Sigmoid colon (tissue), 3 donors: ENCODE results near the gene SLC8A1.

Experiments
- CTCF ChIP-seq, 4 experiments: fragments of 450-650 bp in 3 of 4; fragments of 200-600 bp in 1 of 4; IDR thresholded peaks; one replicate each; pipeline ENCODE4 v1.5.1; 2016 to 2019; ENCODE audit warnings: antibody characterized with exemption in 4 of 4, mild to moderate bottlenecking in 3 of 4, moderate library complexity in 2 of 4
- POLR2A ChIP-seq, 2 donors: fragments of 450-650 bp; IDR thresholded peaks; one replicate each; pipeline ENCODE4 v1.6.1; 2016; ENCODE audit warnings: antibody characterized with exemption in 2 of 2, mild to moderate bottlenecking in 2 of 2, moderate library complexity in 2 of 2

GRCh38 chr2:40282428-40282827 lies 169.5 kb downstream of the SLC8A1 start:
- TF ChIP-seq POLR2A (IDR thresholded peaks at IDR 0.05) (no peak), CTCF (IDR thresholded peaks at IDR 0.05) (no peak)
